SU-DHL-6 (cell line): Measurements from ENCODE around the gene ADPRM.

Source experiments
- EZH2phosphoT487 ChIP-seq: fragments of 200-600 bp; sonication (generic), shearing (Covaris generic); conservative IDR thresholded peaks from 2 replicates; pipeline ENCODE4 v1.6.1; 2018; ENCODE audit warnings: mild to moderate bottlenecking, antibody characterized with exemption, low read length, moderate library complexity, mixed read lengths
- TF ChIP-seq, protein P1 (sequence below): fragments of 200-600 bp; sonication (generic); IDR thresholded peaks from one replicate; pipeline ENCODE4 v1.5.1; 2017; ENCODE audit warnings: antibody characterized with exemption, mild to moderate bottlenecking, low read length, moderate library complexity; ENCODE audit not compliant: insufficient read depth, poor library complexity, severe bottlenecking

DNA sequence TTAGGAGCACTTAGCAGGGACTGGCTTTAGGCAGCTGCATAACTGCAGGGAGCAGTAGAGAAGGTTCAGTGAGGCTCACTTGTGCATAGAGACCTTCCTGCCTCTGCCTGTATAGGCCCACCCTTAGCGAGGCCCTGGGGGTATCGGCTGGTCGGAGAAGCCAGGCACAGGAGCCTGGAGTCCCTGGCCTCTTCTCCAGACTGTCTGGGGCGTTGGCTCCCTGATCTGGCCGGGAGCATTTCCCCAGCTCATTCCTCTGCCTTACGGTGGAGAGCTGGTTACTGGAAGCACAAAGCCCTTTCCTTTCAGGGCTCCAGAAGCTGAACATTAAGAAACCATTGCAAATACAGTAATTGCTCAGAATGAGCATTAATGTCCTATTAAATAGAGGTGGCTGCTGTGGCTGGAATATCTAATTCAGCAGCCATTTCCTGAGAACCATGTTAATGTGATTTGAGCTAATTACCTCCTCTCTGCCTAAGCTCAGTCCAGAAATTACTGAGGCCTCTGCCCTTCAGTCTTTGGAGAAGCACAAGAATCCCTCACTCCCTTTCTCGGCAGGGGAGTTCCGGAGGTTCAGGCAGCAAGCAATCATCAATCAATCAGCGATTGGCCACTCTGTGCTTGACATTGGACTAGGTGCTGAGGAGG, 51.3 kb downstream of the ADPRM start:
- TF ChIP-seq, protein P1, sequence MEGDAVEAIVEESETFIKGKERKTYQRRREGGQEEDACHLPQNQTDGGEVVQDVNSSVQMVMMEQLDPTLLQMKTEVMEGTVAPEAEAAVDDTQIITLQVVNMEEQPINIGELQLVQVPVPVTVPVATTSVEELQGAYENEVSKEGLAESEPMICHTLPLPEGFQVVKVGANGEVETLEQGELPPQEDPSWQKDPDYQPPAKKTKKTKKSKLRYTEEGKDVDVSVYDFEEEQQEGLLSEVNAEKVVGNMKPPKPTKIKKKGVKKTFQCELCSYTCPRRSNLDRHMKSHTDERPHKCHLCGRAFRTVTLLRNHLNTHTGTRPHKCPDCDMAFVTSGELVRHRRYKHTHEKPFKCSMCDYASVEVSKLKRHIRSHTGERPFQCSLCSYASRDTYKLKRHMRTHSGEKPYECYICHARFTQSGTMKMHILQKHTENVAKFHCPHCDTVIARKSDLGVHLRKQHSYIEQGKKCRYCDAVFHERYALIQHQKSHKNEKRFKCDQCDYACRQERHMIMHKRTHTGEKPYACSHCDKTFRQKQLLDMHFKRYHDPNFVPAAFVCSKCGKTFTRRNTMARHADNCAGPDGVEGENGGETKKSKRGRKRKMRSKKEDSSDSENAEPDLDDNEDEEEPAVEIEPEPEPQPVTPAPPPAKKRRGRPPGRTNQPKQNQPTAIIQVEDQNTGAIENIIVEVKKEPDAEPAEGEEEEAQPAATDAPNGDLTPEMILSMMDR = no peak
- TF ChIP-seq EZH2phosphoT487 = no peak
